ENCODE data around the gene DENND4B. TPM values are rescaled to one million over a fixed set of nuclear protein-coding genes. Genes with fewer than 3 reads are reported as not detected.
A peak's percentile ranks its signal among the peaks of the same experiment; 100 is the strongest.

The DENND4B gene
- total and polyA plus RNA-seq, 9 of the 15 experiments (the other 6 are each of a cell fraction or from before 2014, with no cell fraction given): 9.5 to 80.5 (median 23.1) TPM

DNA sequence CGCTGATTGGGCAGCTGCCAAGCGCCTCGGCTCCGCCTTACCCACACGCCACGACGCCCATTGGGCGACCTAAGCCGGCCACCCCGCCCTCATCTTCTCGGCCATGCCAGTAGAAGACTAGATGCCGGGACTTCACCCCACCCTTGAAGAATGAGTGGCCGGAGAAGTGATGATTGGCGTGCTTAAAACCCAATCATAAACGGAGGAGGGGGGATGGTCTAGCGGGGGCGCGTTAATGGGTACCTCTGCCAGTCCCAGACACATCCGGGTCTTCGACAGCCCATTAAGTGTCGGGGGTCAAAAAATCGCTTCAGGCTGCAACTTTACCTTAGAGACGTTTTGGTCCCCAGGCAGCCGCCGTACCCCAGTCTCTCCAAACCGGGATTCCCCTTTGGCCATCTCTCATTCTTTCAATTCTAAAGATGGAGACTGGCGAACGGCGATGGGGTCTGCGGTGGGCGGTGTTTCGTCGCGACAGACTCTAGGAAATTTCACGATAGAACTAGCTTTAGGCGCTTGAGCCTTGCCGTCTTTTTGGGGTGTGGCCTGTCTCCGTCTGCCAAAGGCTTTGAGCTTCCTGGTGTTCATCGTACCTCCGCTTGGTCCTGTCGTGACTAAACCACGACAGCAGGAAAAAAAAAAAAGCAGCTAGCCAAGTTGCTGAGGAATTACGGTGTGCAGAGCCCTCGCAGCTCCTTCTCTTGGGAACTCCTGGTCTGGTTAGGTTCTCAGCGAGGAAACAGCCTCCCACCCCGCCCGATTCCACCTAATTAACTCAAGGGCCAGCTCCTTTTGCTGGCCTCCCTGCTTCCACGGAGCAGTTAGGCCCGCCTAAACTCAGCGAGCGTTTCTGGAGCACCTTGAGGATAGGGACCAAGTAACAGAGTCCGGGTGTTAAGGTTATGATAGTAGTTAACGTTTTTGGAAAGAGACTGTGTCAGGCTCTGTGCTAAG is 23.3 kb downstream of the DENND4B start, which contains the start of gene GATAD2B (continued):
- TF ChIP-seq, protein P1, sequence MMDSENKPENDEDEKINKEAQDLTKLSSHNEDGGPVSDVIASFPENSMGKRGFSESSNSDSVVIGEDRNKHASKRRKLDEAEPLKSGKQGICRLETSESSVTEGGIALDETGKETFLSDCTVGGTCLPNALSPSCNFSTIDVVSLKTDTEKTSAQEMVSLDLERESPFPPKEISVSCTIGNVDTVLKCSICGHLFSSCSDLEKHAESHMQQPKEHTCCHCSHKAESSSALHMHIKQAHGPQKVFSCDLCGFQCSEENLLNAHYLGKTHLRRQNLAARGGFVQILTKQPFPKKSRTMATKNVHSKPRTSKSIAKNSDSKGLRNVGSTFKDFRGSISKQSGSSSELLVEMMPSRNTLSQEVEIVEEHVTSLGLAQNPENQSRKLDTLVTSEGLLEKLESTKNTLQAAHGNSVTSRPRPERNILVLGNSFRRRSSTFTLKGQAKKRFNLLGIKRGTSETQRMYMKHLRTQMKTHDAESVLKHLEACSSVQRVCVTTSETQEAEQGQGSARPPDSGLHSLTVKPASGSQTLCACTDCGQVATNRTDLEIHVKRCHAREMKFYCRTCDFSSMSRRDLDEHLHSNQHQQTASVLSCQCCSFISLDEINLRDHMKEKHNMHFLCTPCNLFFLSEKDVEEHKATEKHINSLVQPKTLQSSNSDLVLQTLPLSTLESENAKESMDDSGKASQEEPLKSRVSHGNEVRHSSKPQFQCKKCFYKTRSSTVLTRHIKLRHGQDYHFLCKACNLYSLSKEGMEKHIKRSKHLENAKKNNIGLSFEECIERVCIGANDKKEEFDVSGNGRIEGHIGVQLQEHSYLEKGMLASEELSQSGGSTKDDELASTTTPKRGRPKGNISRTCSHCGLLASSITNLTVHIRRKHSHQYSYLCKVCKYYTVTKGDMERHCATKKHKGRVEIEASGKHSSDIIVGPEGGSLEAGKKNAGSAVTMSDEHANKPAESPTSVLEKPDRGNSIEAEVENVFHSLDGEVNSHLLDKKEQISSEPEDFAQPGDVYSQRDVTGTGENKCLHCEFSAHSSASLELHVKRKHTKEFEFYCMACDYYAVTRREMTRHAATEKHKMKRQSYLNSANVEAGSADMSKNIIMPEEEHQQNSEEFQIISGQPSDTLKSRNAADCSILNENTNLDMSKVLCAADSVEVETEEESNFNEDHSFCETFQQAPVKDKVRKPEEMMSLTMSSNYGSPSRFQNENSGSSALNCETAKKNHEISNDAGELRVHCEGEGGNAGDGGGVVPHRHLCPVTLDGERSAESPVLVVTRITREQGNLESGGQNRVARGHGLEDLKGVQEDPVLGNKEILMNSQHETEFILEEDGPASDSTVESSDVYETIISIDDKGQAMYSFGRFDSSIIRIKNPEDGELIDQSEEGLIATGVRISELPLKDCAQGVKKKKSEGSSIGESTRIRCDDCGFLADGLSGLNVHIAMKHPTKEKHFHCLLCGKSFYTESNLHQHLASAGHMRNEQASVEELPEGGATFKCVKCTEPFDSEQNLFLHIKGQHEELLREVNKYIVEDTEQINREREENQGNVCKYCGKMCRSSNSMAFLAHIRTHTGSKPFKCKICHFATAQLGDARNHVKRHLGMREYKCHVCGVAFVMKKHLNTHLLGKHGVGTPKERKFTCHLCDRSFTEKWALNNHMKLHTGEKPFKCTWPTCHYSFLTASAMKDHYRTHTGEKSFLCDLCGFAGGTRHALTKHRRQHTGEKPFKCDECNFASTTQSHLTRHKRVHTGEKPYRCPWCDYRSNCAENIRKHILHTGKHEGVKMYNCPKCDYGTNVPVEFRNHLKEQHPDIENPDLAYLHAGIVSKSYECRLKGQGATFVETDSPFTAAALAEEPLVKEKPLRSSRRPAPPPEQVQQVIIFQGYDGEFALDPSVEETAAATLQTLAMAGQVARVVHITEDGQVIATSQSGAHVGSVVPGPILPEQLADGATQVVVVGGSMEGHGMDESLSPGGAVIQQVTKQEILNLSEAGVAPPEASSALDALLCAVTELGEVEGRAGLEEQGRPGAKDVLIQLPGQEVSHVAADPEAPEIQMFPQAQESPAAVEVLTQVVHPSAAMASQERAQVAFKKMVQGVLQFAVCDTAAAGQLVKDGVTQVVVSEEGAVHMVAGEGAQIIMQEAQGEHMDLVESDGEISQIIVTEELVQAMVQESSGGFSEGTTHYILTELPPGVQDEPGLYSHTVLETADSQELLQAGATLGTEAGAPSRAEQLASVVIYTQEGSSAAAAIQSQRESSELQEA (IDR thresholded peaks at IDR 0.05; ENCODE audit: low read depth): peak; percentile 92
- TF ChIP-seq SAP30 (IDR thresholded peaks at IDR 0.05; ENCODE audit: borderline replicate concordance, insufficient read depth, low read depth, low read length, poor library complexity, severe bottlenecking) (peak; percentile 25), NR2C2 (CRISPR knock-in tag; IDR thresholded peaks at IDR 0.05) (no peak), NR2C2 (tag; IDR thresholded peaks at IDR 0.05) (peak; percentile 82), TBP (optimal IDR thresholded peaks at IDR 0.05; ENCODE audit: low read depth, low read length) (peak; percentile 57), SUPT5H (IDR thresholded peaks at IDR 0.05) (peak; percentile 45), FOXK2 (conservative IDR thresholded peaks at IDR 0.05 in 1 of 2, IDR thresholded peaks at IDR 0.05 in 1 of 2; ENCODE audit: low read depth in 2 of 2) (peak in 1 of 2 experiments; percentile 19; a peak in 1 of 4 replicates), SNIP1 (IDR thresholded peaks at IDR 0.05; ENCODE audit: low read depth) (no peak), SOX6 (IDR thresholded peaks at IDR 0.05) (peak; percentile 40; the same call in 1 of the 2 replicates), TAL1 (IDR thresholded peaks at IDR 0.05) (no peak), SP1 (CRISPR knock-in tag; IDR thresholded peaks at IDR 0.05) (peak; percentile 85), ELF1 (tag; IDR thresholded peaks at IDR 0.05) (peak; percentile 77), HCFC1 (IDR thresholded peaks at IDR 0.05; ENCODE audit: low read depth, low read length) (no peak; the same call in 1 of the 2 replicates)
- TF ChIP-seq, protein P2, sequence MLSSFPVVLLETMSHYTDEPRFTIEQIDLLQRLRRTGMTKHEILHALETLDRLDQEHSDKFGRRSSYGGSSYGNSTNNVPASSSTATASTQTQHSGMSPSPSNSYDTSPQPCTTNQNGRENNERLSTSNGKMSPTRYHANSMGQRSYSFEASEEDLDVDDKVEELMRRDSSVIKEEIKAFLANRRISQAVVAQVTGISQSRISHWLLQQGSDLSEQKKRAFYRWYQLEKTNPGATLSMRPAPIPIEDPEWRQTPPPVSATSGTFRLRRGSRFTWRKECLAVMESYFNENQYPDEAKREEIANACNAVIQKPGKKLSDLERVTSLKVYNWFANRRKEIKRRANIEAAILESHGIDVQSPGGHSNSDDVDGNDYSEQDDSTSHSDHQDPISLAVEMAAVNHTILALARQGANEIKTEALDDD (IDR thresholded peaks at IDR 0.05): peak; percentile 89; the same call in 1 of the 2 replicates
- TF ChIP-seq, protein P3, sequence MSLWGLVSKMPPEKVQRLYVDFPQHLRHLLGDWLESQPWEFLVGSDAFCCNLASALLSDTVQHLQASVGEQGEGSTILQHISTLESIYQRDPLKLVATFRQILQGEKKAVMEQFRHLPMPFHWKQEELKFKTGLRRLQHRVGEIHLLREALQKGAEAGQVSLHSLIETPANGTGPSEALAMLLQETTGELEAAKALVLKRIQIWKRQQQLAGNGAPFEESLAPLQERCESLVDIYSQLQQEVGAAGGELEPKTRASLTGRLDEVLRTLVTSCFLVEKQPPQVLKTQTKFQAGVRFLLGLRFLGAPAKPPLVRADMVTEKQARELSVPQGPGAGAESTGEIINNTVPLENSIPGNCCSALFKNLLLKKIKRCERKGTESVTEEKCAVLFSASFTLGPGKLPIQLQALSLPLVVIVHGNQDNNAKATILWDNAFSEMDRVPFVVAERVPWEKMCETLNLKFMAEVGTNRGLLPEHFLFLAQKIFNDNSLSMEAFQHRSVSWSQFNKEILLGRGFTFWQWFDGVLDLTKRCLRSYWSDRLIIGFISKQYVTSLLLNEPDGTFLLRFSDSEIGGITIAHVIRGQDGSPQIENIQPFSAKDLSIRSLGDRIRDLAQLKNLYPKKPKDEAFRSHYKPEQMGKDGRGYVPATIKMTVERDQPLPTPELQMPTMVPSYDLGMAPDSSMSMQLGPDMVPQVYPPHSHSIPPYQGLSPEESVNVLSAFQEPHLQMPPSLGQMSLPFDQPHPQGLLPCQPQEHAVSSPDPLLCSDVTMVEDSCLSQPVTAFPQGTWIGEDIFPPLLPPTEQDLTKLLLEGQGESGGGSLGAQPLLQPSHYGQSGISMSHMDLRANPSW (CRISPR knock-in tag; IDR thresholded peaks at IDR 0.05): peak; percentile 59; the same call in 1 of the 2 replicates

Data from K562 (cell line).